HL-60 (cell line): Measurements from ENCODE around the gene ARHGEF17.
A peak's percentile ranks its signal among the peaks of the same experiment; 100 is the strongest.

ENCODE experiments used
- DNase-seq, 2 experiments: peaks; one replicate each; pipeline ENCODE4 v3.0.0-alpha.2; 2010 to 2020; ENCODE audit warnings: low read depth in 1 of 2, low spot score in 1 of 2
- H3K27ac ChIP-seq: fragments of 250-450 bp; sonication (Bioruptor Pico); replicated peaks from 2 replicates; pipeline ENCODE4 v1.5.1; 2020; ENCODE audit warnings: mild to moderate bottlenecking, moderate library complexity
- H3K27me3 ChIP-seq: fragments of 250-450 bp; sonication (Bioruptor Pico); 2 replicates; pipeline ENCODE4 v1.5.1; 2021; ENCODE audit warnings: mild to moderate bottlenecking, moderate library complexity; ENCODE audit not compliant: insufficient read depth, poor library complexity, severe bottlenecking
- H3K4me3 ChIP-seq: replicated peaks from 2 replicates; pipeline ENCODE4 v1.5.1; 2011; ENCODE audit warnings: mild to moderate bottlenecking, control low read depth, low read length; ENCODE audit not compliant: insufficient read depth
- CTCF ChIP-seq: IDR thresholded peaks from one replicate; pipeline ENCODE4 v1.5.1; 2011; ENCODE audit warnings: low read length, control low read depth, inconsistent platforms; ENCODE audit not compliant: insufficient read depth
- GABPA ChIP-seq: IDR thresholded peaks from 2 replicates; pipeline ENCODE4 v1.6.1; 2012; ENCODE audit warnings: low read depth
- POLR2AphosphoS5 ChIP-seq: IDR thresholded peaks from 2 replicates; pipeline ENCODE4 v1.6.1; 2012; ENCODE audit warnings: low read depth
- REST ChIP-seq: IDR thresholded peaks from 2 replicates; pipeline ENCODE4 v1.6.1; 2012; ENCODE audit warnings: low read depth; ENCODE audit not compliant: insufficient replicate concordance
- SPI1 ChIP-seq: IDR thresholded peaks from 2 replicates; pipeline ENCODE4 v1.6.1; 2012; ENCODE audit warnings: low read depth, mild to moderate bottlenecking, borderline replicate concordance

Gene ARHGEF17

GRCh38 chr11:73382747-73383146, 74.7 kb downstream of the ARHGEF17 start:
- H3K4me3 ChIP-seq, result no peak overlapping the region
- H3K27ac ChIP-seq, result peak overlapping the region; percentile 87
- no peak for DNase-seq
- TF ChIP-seq POLR2AphosphoS5 (no peak), SPI1 (no peak), REST (no peak), GABPA (no peak), CTCF (no peak)
- no peaks in the 10 kb centered on the region for H3K27me3 ChIP-seq

- no peak for DNase-seq
- H3K27me3 ChIP-seq, result no peaks in the 10 kb centered on the region
- peak overlapping the region; percentile 87 for H3K27ac ChIP-seq
- TF ChIP-seq REST, result no peak
- no peak for TF ChIP-seq SPI1
- TF ChIP-seq GABPA, result no peak
- no peak for TF ChIP-seq POLR2AphosphoS5
- TF ChIP-seq CTCF, result no peak
- no peak overlapping the region for H3K4me3 ChIP-seq
Measured at GRCh38 chr11:73383249-73384124, 75.4 kb downstream of the ARHGEF17 start.

GRCh38 chr11:73384125-73384441, 76.0 kb downstream of the ARHGEF17 start:
- DNase-seq, result peak in 1 of 2 experiments; percentile 47
- no peaks in the 10 kb centered on the region for H3K27me3 ChIP-seq
- TF ChIP-seq REST, result no peak
- TF ChIP-seq CTCF, result no peak
- no peak for TF ChIP-seq GABPA
- TF ChIP-seq SPI1, result peak; percentile 56; the same call in 1 of the 2 replicates
- TF ChIP-seq POLR2AphosphoS5, result no peak
- H3K27ac ChIP-seq, result peak overlapping the region; percentile 87
- no peak overlapping the region for H3K4me3 ChIP-seq
